Endothelial cell of umbilical vein (primary cell): ENCODE results near the gene ITGB2. TPM values are rescaled to one million over a fixed set of nuclear protein-coding genes. Genes with fewer than 3 reads are reported as not detected.

Experiments
- BruUV-seq: library from RNA; stranded (reverse); fragments of 400-500 nt; replicated peaks from 2 replicates; lab custom pipeline; 2021; lab: Mats Ljungman, UMichigan
- CTCF ChIA-PET: fragments of 300-600, 350-600 bp; sonication (Branson Sonifier 250); formaldehyde crosslinking; loops from one replicate; lab custom pipeline; 2021; ENCODE audit warnings: antibody characterized with exemption, inconsistent platforms; lab: Charles Lee
- POLR2A ChIA-PET: fragments of 300-600, 350-600 bp; sonication (Branson Sonifier 250); formaldehyde crosslinking; loops from one replicate; lab custom pipeline; 2021; ENCODE audit warnings: antibody characterized with exemption, inconsistent platforms; lab: Charles Lee
- DNase-seq: peaks from one replicate; pipeline ENCODE4 v3.0.0-alpha.2; 2011; ENCODE audit warnings: low read depth, low spot score
- FAIRE-seq: peaks from 2 replicates; lab custom pipeline; 2011; peaks lifted over from hg19 to GRCh38; lab: Jason Lieb, UNC
- H2AFZ ChIP-seq: 2 replicates; pipeline ENCODE4 v1.6.0; 2012; ENCODE audit warnings: low read depth, low read length, control low read depth, inconsistent platforms
- H3K27ac ChIP-seq: 2 replicates; pipeline ENCODE4 v1.5.1; 2011; ENCODE audit warnings: low read depth, mild to moderate bottlenecking, control low read depth, low read length, moderate library complexity; ENCODE audit not compliant: insufficient read depth
- H3K27me3 ChIP-seq, 2 experiments: 2 replicates each; pipeline versions ENCODE4 v1.6.0 to v1.6.1; 2011; ENCODE audit warnings: low read length in 2 of 2, mixed read lengths in 1 of 2; ENCODE audit not compliant: control insufficient read depth in 2 of 2, insufficient read depth in 2 of 2
- H3K36me3 ChIP-seq, 2 experiments: 2 replicates in 1 of 2; 3 replicates in 1 of 2; pipeline ENCODE4 v1.5.1; 2011; ENCODE audit warnings: low read length in 2 of 2, mild to moderate bottlenecking in 1 of 2, moderate library complexity in 1 of 2; ENCODE audit not compliant: control insufficient read depth in 2 of 2, insufficient read depth in 2 of 2; ENCODE audit errors: extremely low read depth in 1 of 2
- H3K4me1 ChIP-seq: 3 replicates; pipeline ENCODE4 v1.5.1; 2011; ENCODE audit warnings: mild to moderate bottlenecking, low read length; ENCODE audit not compliant: control insufficient read depth, insufficient read depth; ENCODE audit errors: extremely low read depth
- H3K4me2 ChIP-seq: 2 replicates; pipeline ENCODE4 v1.6.1; 2011; ENCODE audit warnings: low read length, control low read depth, mixed read lengths; ENCODE audit not compliant: insufficient read depth
- H3K4me3 ChIP-seq, 3 experiments: fragments of 200-600 bp in 1 of 3; sonication (generic), shearing (Covaris generic) in 1 of 3; replicated peaks in 1 of 3; 2 replicates each; pipeline ENCODE4 v1.5.1; 2011 to 2016; ENCODE audit warnings: control low read depth in 3 of 3, low read length in 3 of 3, mild to moderate bottlenecking in 2 of 3, inconsistent platforms in 1 of 3, low read depth in 1 of 3, moderate library complexity in 1 of 3; ENCODE audit not compliant: insufficient read depth in 1 of 3
- H3K79me2 ChIP-seq: 2 replicates; pipeline ENCODE4 v1.6.0; 2012; ENCODE audit warnings: low read length, inconsistent platforms; ENCODE audit not compliant: control insufficient read depth, insufficient read depth
- H3K9ac ChIP-seq: replicated peaks from 2 replicates; pipeline ENCODE3; 2011; ENCODE audit warnings: low read length, control low read depth; ENCODE audit not compliant: insufficient read depth; ENCODE audit errors: extremely low read depth
- H3K9me1 ChIP-seq: replicated peaks from 3 replicates; pipeline ENCODE4 v1.6.0; 2011; ENCODE audit warnings: mild to moderate bottlenecking, low read length; ENCODE audit not compliant: control insufficient read depth, insufficient read depth; ENCODE audit errors: extremely low read depth
- H3K9me3 ChIP-seq: replicated peaks from 2 replicates; pipeline ENCODE4 v1.5.1; 2012; ENCODE audit warnings: low read length, inconsistent platforms; ENCODE audit not compliant: control insufficient read depth, insufficient read depth
- H4K20me1 ChIP-seq: replicated peaks from 2 replicates; pipeline ENCODE3; 2011; ENCODE audit warnings: mild to moderate bottlenecking, low read length; ENCODE audit not compliant: control insufficient read depth, insufficient read depth; ENCODE audit errors: extremely low read depth
- CTCF ChIP-seq, 2 donors: IDR thresholded peaks; 1 replicate in 1 of 2; 2 replicates in 1 of 2; pipeline ENCODE4 v1.5.1; 2011; ENCODE audit warnings: low read length in 2 of 2, mild to moderate bottlenecking in 2 of 2, moderate library complexity in 2 of 2, control low read depth in 1 of 2, inconsistent platforms in 1 of 2, low read depth in 1 of 2; ENCODE audit not compliant: insufficient read depth in 1 of 2; ENCODE audit errors: extremely low read depth in 1 of 2
- EZH2 ChIP-seq: IDR thresholded peaks from 2 replicates; pipeline ENCODE4 v1.6.1; 2012; ENCODE audit warnings: borderline replicate concordance, low read depth, mild to moderate bottlenecking, moderate library complexity, low read length, inconsistent platforms; ENCODE audit not compliant: severe bottlenecking
- FOS ChIP-seq: IDR thresholded peaks from 2 replicates; pipeline ENCODE4 v1.6.1; 2011; ENCODE audit warnings: mild to moderate bottlenecking, low read length, moderate library complexity, borderline replicate concordance; ENCODE audit not compliant: insufficient read depth
- GATA2 ChIP-seq: IDR thresholded peaks from 2 replicates; pipeline ENCODE4 v1.7.0; 2011; ENCODE audit warnings: low read depth, mild to moderate bottlenecking, moderate library complexity, mixed read lengths, low read length; ENCODE audit not compliant: insufficient read length, insufficient read depth
- JUN ChIP-seq: IDR thresholded peaks from 2 replicates; pipeline ENCODE4 v1.6.1; 2011; ENCODE audit warnings: borderline replicate concordance, low read depth; ENCODE audit not compliant: insufficient read length, insufficient read depth
- MAX ChIP-seq: IDR thresholded peaks from 2 replicates; pipeline ENCODE4 v1.6.1; 2011; ENCODE audit not compliant: insufficient read depth, insufficient read length
- MYC ChIP-seq: IDR thresholded peaks from one replicate; pipeline ENCODE4 v1.6.1; 2011; ENCODE audit warnings: mild to moderate bottlenecking, low read depth, low read length
- POLR2A ChIP-seq: IDR thresholded peaks from 2 replicates; pipeline ENCODE4 v1.6.1; 2012; ENCODE audit warnings: low read depth, mild to moderate bottlenecking, control low read depth, low read length
- POLR2AphosphoS5 ChIP-seq: IDR thresholded peaks from 2 replicates; pipeline ENCODE4 v1.6.1; 2012; ENCODE audit warnings: low read depth, mild to moderate bottlenecking, control low read depth, low read length, moderate library complexity; ENCODE audit not compliant: insufficient read depth
- dilution Hi-C: fragments of 300-500 bp; cut with MboI; formaldehyde crosslinking; loops from one replicate; pipeline ENCODE4 v1.15.0; 2019; ENCODE audit warnings: low sequenced_read_pairs; ENCODE audit not compliant: extremely low pct_ligation_motif_present
- intact Hi-C: fragments of 100-400 bp; cut with micrococcal nuclease; formaldehyde crosslinking; loops from one replicate; pipeline ENCODE4 v1.10.0; 2022
- polyA plus RNA-seq, 4 experiments: library from polyadenylated mRNA; depleted of rRNA in 3 of 4; stranded (reverse) in 3 of 4; unstranded in 1 of 4; fragments of >200 nt; gene quantifications; 2 replicates each; pipeline versions ENCODE4 v1.2.1 to v1.2.3, GENCODE V29; 2011 to 2012; ENCODE audit warnings: missing spikeins in 1 of 4
- total RNA-seq: library from RNA; stranded (reverse); gene quantifications from 2 replicates; pipeline ENCODE4 v1.2.3, GENCODE V29; 2021

The ITGB2 gene
- total and polyA plus RNA-seq, 2 donors (not counting 3 experiments of a cell fraction or from before 2014, with no cell fraction given), result 0.39 to 0.91 TPM

- H3K79me2 ChIP-seq, result peaks cover 65% of the 10 kb centered on the region
- H3K9me1 ChIP-seq, result no peaks in the 10 kb centered on the region
- H3K4me1 ChIP-seq, result peaks cover 20% of the 10 kb centered on the region
- H3K9me3 ChIP-seq, result no peaks in the 10 kb centered on the region
- TF ChIP-seq POLR2A (no peak), POLR2AphosphoS5 (no peak), EZH2 (no peak), FOS (no peak), MYC (no peak), MAX (no peak), JUN (no peak), GATA2 (no peak), CTCF (IDR thresholded peaks at IDR 0.05; ENCODE audit: extremely low read depth in 1 of 2, insufficient read depth in 1 of 2, low read depth in 1 of 2, low read length in 2 of 2) (no peak)
- H4K20me1 ChIP-seq, result no peaks in the 10 kb centered on the region
- ChIA-PET CTCF (interaction anchor here (1.9 to 11.8 kb wide), 4 partner anchors 9 to 194 kb away, joined by 4 to 330 read pairs (median 114); no protein-coding TSS in a partner anchor), POLR2A (no interaction called here)
- H3K27ac ChIP-seq, result no peak overlapping the region
- no TSS peak for BruUV-seq
- intact Hi-C loops, result no loop called here
- H3K9ac ChIP-seq, result no peak overlapping the region
- no peak overlapping the region for H2AFZ ChIP-seq
- no peak for DNase-seq
- no peak for FAIRE-seq
- peaks cover 7 to 15% of the 10 kb centered on the region in 2 experiments for H3K36me3 ChIP-seq
- dilution Hi-C loops, result loop anchor here (25.0 kb wide), 1 partner anchor 193 kb away; no protein-coding TSS in a partner anchor
- H3K27me3 ChIP-seq, result no peaks in the 10 kb centered on the region
- H3K4me2 ChIP-seq, result no peak overlapping the region
- no peak overlapping the region for H3K4me3 ChIP-seq
Observed at GRCh38 chr21:44943686-44944550, 23.2 kb upstream of the ITGB2 start.
